CD14-positive monocyte (primary cell): Measurements from ENCODE around the gene GZMA. TPM values are rescaled to one million over a fixed set of nuclear protein-coding genes. Genes with fewer than 3 reads are reported as not detected.

Experiments used
- DNase-seq, 3 donors: peaks; one replicate each; pipeline ENCODE4 v3.0.0-alpha.2; 2011 to 2022
- H2AFZ ChIP-seq: 2 replicates; pipeline ENCODE4 v1.6.0; 2012; ENCODE audit warnings: mild to moderate bottlenecking, low read depth, low read length, inconsistent platforms; ENCODE audit not compliant: insufficient read depth, poor library complexity, severe bottlenecking
- H3K27ac ChIP-seq, 2 donors: 1 replicate in 1 of 2; 2 replicates in 1 of 2; pipeline ENCODE4 v1.5.1; 2012 to 2013; ENCODE audit warnings: low read length in 2 of 2, control low read depth in 1 of 2, inconsistent platforms in 1 of 2, low read depth in 1 of 2, mild to moderate bottlenecking in 1 of 2
- H3K27me3 ChIP-seq, 2 donors: one replicate each; pipeline versions ENCODE4 v1.6.0 to v1.6.1; 2011 to 2013; ENCODE audit warnings: low read length in 2 of 2; ENCODE audit not compliant: control insufficient read depth in 2 of 2, insufficient read depth in 2 of 2
- H3K36me3 ChIP-seq, 2 donors: replicated peaks in 1 of 2; 1 replicate in 1 of 2; 2 replicates in 1 of 2; pipeline versions ENCODE4 v1.5.1 to v1.6.1; 2012 to 2013; ENCODE audit warnings: low read length in 2 of 2, control low read depth in 1 of 2, inconsistent platforms in 1 of 2, mild to moderate bottlenecking in 1 of 2; ENCODE audit not compliant: insufficient read depth in 2 of 2, control insufficient read depth in 1 of 2
- H3K4me1 ChIP-seq, 2 donors: 1 replicate in 1 of 2; 2 replicates in 1 of 2; pipeline versions ENCODE4 v1.5.1 to v1.6.1; 2012 to 2013; ENCODE audit warnings: low read length in 2 of 2, control low read depth in 1 of 2, inconsistent platforms in 1 of 2, mild to moderate bottlenecking in 1 of 2, moderate library complexity in 1 of 2; ENCODE audit not compliant: insufficient read depth in 2 of 2, control insufficient read depth in 1 of 2
- H3K4me2 ChIP-seq: replicated peaks from 2 replicates; pipeline ENCODE3; 2012; ENCODE audit warnings: low read length, moderate library complexity, mild to moderate bottlenecking; ENCODE audit not compliant: poor library complexity, severe bottlenecking; ENCODE audit errors: extremely low read depth
- H3K4me3 ChIP-seq, 3 experiments: fragments of 200-600 bp in 1 of 3; sonication (generic) in 1 of 3; replicated peaks in 1 of 3; 1 replicate in 2 of 3; 2 replicates in 1 of 3; pipeline ENCODE4 v1.5.1; 2011 to 2013; ENCODE audit warnings: low read length in 3 of 3, mild to moderate bottlenecking in 3 of 3, control low read depth in 2 of 3, low read depth in 2 of 3, inconsistent platforms in 1 of 3, moderate library complexity in 1 of 3
- H3K79me2 ChIP-seq: 2 replicates; pipeline ENCODE4 v1.6.0; 2012; ENCODE audit warnings: mild to moderate bottlenecking, control low read depth, inconsistent platforms, low read length, moderate library complexity; ENCODE audit not compliant: insufficient read depth
- H3K9ac ChIP-seq: 2 replicates; pipeline ENCODE4 v1.6.0; 2017; ENCODE audit warnings: low read length, mild to moderate bottlenecking; ENCODE audit not compliant: insufficient read depth, poor library complexity, severe bottlenecking
- H3K9me3 ChIP-seq, 2 donors: replicated peaks in 1 of 2; 1 replicate in 1 of 2; 2 replicates in 1 of 2; pipeline versions ENCODE4 v1.5.1 to v1.6.1; 2012 to 2013; ENCODE audit warnings: low read length in 2 of 2, control low read depth in 1 of 2; ENCODE audit not compliant: control insufficient read depth in 1 of 2, insufficient read depth in 1 of 2
- H4K20me1 ChIP-seq: 2 replicates; pipeline ENCODE4 v1.6.0; 2012; ENCODE audit warnings: mild to moderate bottlenecking, low read length, control low read depth, moderate library complexity; ENCODE audit not compliant: insufficient read depth
- H3K27ac Mint-ChIP-seq, 7 donors: one replicate each; pipeline ENCODE4 v1.8.0; 2020; ENCODE audit warnings: mild to moderate bottlenecking in 7 of 7, mixed read lengths in 7 of 7, moderate library complexity in 6 of 7, inconsistent platforms in 2 of 7
- H3K27me3 Mint-ChIP-seq, 3 donors: one replicate each; pipeline ENCODE4 v1.8.0; 2021 to 2022; ENCODE audit warnings: low read depth in 3 of 3, mild to moderate bottlenecking in 3 of 3, mixed read lengths in 3 of 3, moderate library complexity in 3 of 3, inconsistent platforms in 1 of 3
- H3K36me3 Mint-ChIP-seq, 2 donors: one replicate each; pipeline ENCODE4 v1.8.0; 2020; ENCODE audit warnings: mixed read lengths in 2 of 2, inconsistent platforms in 1 of 2, mild to moderate bottlenecking in 1 of 2
- H3K4me1 Mint-ChIP-seq: one replicate; pipeline ENCODE4 v1.8.0; 2020; ENCODE audit warnings: mild to moderate bottlenecking, mixed read lengths
- H3K4me3 Mint-ChIP-seq, 2 donors: one replicate each; pipeline ENCODE4 v1.8.0; 2020; ENCODE audit warnings: mild to moderate bottlenecking in 2 of 2, mixed read lengths in 2 of 2, moderate library complexity in 1 of 2
- H3K9me3 Mint-ChIP-seq, 7 donors: one replicate each; pipeline ENCODE4 v1.8.0; 2020 to 2022; ENCODE audit warnings: mixed read lengths in 7 of 7, mild to moderate bottlenecking in 6 of 7, moderate library complexity in 6 of 7, inconsistent platforms in 2 of 7
- WGBS: methylation state at CpG from one replicate; pipeline ENCODE4 v1.1.5; 2013; ENCODE audit warnings: missing lambda C conversion rate; ENCODE audit not compliant: insufficient coverage; 5-methylcytosine and 5-hydroxymethylcytosine counted together
- intact Hi-C, 2 donors: fragments of 100-400 bp; cut with micrococcal nuclease; formaldehyde crosslinking; loops; one replicate each; pipeline versions ENCODE4 v1.15.0 to v1.15.1; 2023
- polyA plus RNA-seq, 3 donors: library from polyadenylated mRNA; depleted of rRNA in 1 of 3; unstranded in 2 of 3; stranded (reverse) in 1 of 3; fragments of 300-500 nt in 2 of 3; fragments of >200 nt in 1 of 3; fragmentation: Illumina TruSeq in 2 of 3; gene quantifications; 1 replicate in 2 of 3; 2 replicates in 1 of 3; pipeline ENCODE4 v1.2.3, GENCODE V29; 2012 to 2021
- TF ChIP-seq, protein P1 (sequence below): fragments of 200-600 bp; IDR thresholded peaks from one replicate; pipeline ENCODE4 v1.8.0; 2022; ENCODE audit warnings: antibody characterized with exemption, mild to moderate bottlenecking

The GZMA gene
- polyA plus RNA-seq, 3 donors = 2.3 to 2.6 TPM; not detected in 1

DNA sequence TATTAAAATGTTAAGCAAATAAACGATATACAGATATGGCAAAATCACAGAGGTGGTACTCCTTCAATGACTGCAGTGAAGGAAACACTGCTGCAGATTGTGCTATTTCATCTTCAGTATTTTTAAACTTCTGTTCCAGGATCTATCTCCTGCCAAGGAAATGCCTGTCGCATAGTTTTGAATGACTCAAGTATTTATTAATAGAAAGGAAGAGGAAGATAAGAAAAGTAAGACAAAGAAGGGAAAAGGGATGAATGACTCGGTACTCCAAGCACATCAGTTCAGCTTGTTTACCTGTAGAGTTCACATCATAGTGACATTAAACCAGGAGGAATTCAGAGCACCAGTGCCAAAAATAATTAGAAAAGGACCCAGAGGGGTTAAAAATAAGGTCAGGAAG, 52.4 kb downstream of the GZMA start:
- Histone ChIP-seq H2AFZ (no peak overlapping the region), H3K79me2 (no peaks in the 10 kb centered on the region), H4K20me1 (no peaks in the 10 kb centered on the region), H3K36me3 (no peaks in the 10 kb centered on the region), H3K9me3 (no peaks in the 10 kb centered on the region), H3K27ac (no peak overlapping the region), H3K4me3 (no peak overlapping the region), H3K9ac (no peak overlapping the region), H3K4me2 (no peak overlapping the region), H3K27me3 (peaks cover 4 to 10% of the 10 kb centered on the region in 2 donors), H3K4me1 (no peaks in the 10 kb centered on the region)
- Mint-ChIP-seq H3K27me3 (peaks cover 16 to 28% (median 18%) of the 10 kb centered on the region in 3 donors), H3K36me3 (no peaks in the 10 kb centered on the region), H3K27ac (no peak overlapping the region), H3K4me1 (peaks cover 4% of the 10 kb centered on the region), H3K4me3 (no peak overlapping the region), H3K9me3 (peaks cover 0 to 8% (median 2%) of the 10 kb centered on the region in 7 donors)
- no peak for DNase-seq
- intact Hi-C loops = no loop called here
- WGBS = no CpG with 5 or more reads among the region's 3 CpGs
- TF ChIP-seq, protein P1, sequence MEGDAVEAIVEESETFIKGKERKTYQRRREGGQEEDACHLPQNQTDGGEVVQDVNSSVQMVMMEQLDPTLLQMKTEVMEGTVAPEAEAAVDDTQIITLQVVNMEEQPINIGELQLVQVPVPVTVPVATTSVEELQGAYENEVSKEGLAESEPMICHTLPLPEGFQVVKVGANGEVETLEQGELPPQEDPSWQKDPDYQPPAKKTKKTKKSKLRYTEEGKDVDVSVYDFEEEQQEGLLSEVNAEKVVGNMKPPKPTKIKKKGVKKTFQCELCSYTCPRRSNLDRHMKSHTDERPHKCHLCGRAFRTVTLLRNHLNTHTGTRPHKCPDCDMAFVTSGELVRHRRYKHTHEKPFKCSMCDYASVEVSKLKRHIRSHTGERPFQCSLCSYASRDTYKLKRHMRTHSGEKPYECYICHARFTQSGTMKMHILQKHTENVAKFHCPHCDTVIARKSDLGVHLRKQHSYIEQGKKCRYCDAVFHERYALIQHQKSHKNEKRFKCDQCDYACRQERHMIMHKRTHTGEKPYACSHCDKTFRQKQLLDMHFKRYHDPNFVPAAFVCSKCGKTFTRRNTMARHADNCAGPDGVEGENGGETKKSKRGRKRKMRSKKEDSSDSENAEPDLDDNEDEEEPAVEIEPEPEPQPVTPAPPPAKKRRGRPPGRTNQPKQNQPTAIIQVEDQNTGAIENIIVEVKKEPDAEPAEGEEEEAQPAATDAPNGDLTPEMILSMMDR = no peak

Other genes starting within 250 kb of the GZMA start
- gene ESM1, start 117.1 kb upstream of the GZMA start, polyA plus RNA-seq = not detected
- under 1 TPM; 0.04 to 0.79 (median 0.38) TPM for gene GZMK, start 78.4 kb upstream of the GZMA start, polyA plus RNA-seq
- gene GPX8, start 57.5 kb downstream of the GZMA start, polyA plus RNA-seq = not detected
- not detected for gene CDC20B, start 70.5 kb downstream of the GZMA start, polyA plus RNA-seq
- not detected for gene MCIDAS, start 124.7 kb downstream of the GZMA start, polyA plus RNA-seq
- under 1 TPM in 1 of 3 donors, not detected in 2; 0.05 TPM for gene CCNO, start 131.0 kb downstream of the GZMA start, polyA plus RNA-seq
- 10 to 100 TPM in 1 of 3 donors, 1 to 10 TPM in 2; 5.2 to 15.9 (median 9.7) TPM for gene DHX29, start 205.0 kb downstream of the GZMA start, polyA plus RNA-seq
- gene MTREX, start 205.3 kb downstream of the GZMA start, polyA plus RNA-seq = 10 to 100 TPM; 10.2 to 14.4 (median 12.2) TPM